HG02852 (cell line): ENCODE results near the gene ADIPOR2.
"Not testable (repeated sequence)": the region's sequence is repeated elsewhere in the genome, so short reads cannot be mapped to it uniquely, and the experiment has no call there.

Experiments used
- ATAC-seq: cut with Tn5 transposase; IDR thresholded peaks from one replicate; pipeline ENCODE4 v1.9.1; 2021; ENCODE audit warnings: mild to moderate bottlenecking, moderate library complexity; ENCODE audit not compliant: unreplicated experiment

ADIPOR2 gene

DNA sequence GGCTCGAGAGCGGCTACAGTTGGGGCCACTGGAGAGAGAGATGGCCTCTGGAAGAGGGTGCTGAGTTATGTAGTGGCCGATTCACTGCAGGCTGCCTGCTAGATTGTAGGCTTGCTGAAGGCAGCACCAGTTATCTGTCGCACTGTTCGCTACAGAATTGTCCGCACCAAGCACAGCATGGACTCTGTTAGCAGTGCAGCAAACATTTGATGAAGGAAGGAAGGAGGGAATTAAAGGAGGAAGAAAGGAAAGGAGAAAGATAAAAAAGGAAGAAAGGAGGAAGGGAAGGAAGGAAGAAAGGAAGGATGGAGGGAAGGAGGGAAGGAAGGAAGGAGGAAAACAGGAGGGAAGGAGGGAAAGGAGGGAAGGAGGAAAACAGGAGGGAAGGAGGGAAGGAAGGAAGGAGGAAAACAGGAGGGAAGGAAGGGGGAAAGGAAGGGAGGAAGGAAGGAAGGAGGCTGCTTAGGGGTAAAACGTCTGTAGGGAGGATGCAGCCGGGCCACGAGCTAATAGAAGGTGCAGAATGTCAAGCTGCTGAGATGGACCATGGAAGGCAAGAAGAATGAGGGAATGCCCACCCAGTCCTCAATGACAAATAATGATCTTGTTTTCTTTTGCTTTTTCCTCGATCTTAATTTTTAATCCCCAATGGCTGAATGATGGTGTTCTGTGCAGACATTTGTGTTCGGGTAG, 27.3 kb upstream of the ADIPOR2 start:
- ATAC-seq = no peak

DNA sequence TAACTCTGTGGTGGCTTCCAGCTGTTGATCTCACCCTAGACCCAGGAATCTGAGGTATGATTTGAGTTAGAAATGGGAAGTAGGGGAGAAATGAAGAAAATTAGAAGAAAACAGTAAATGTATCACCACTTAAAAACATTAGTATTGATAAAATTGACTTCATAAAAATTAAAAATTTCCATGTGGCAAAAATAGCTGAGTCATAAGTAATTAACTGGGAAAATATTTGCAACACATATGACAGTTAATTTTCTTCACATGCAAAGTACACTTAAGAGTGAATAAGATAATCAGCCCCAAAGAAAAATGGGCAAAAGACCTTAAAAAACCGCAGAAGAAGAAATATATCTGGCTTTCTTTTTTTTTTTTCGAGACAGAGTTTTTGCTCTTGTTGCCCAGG, 25.5 kb upstream of the ADIPOR2 start:
- no peak for ATAC-seq

DNA sequence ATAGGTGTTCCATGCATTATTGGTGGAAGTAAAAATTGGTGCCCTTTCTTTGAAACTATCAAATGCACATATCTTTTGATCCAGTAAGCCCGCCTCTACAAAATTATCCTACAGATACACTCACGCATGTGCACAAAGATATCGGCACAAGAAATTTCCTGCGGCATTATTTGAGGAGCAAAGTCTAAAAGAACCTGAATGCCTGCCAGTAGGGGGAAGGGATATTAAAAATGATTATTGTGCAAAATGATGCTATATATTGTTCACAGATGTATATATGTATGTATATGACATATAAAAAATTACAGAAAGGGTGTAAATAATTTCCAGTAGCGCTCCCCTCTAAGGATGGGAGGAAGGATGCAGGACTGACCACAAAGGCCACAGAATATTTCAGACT, 24.7 kb upstream of the ADIPOR2 start:
- no peak for ATAC-seq

DNA sequence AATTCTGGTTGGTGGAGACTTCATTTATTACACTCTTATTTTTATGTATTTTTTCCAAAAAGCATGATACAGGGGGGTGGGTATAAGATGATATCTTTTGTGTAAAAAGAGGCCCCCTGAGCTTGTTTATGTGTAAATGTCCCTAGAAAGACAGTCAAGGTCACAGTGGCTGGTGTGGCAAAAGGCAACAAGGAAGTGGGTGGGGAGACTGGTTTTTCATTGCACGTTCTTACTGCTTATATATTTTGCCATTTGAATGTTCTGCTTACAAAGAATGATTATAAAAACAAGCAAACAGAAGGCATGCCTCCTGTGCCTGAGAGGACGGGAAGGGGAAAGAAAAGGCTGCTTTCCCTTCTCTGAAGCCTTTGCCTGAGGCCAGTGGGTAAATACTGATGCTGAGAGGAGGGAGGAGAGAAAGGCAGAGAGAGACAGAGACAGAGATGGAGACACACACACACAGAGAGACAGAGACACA, 24.1 kb upstream of the ADIPOR2 start:
- ATAC-seq = no peak

DNA sequence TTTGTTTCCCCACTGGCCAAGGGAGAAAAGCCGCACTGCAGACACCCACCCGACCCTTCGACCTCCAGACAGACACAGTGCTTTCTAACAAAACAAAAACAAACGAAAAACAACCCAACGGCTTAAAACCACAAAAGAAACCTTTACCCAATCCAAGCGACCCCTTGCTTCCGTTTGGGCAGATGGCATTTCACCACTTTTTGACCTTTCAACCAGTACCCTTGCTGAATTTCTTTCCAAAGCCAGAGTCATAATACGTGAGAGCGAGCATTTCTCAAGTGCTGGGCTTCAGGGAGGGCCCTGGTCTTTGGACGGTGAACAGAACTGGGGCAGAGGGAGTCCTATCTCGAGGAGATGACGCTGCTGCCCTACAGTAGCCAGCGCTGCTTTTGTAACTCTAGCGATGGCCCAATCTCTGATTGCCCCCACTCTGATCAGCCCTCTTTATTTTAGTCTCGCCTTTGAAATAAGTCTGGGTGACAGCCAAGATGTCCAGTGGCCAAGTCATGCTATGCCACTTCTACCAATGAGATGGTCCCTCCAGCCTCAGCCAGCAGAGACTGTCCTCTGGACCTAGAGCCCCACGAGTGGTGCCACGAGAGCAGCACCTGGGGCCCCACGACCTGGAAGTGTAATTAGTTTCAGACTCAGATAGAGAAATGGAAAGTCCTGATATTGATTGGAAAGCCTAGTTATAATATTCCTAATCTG, 21.9 kb upstream of the ADIPOR2 start:
- ATAC-seq = no peak

DNA sequence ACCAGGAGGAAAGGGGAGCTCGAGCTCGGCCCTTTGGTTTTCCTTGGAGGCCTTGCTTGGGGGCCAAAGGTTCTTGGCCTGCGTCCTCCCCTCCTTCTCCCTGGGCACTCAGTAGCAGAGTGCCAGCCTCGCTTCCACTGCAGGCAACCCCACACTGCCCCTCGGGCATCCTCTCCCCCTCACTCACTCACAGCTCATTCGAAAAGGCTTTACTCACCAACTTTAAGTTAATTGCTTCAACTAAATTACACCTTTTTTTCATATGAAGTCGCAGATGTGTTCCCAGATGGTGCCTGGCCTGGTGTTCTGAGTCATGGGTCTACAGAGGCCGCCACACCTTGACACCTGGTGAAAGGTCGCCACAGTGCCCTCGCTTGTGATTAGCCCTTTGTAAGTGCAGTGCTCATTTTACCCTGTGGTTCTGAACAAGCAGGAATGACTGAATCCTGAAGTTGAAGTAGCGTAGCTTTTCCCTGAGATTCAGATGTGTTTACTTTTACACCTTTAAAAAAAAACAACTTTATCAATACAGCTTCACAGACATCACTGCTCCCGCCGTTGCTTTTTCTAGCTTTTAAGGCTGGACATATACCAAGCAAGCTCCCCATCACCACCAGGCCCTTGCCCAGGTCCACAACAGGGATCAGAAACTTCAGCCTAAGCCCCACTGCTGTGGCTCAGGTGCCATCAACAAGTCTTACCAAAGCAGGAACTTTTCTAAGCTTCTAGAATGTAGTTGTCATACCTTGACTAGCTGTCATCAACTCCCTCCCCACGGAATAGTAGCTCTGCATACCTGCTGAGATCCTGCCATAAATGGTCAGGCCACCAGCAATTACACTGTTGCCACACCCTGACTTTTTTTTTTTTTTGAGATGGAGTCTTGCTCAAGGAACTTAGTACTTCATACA, 20.3 kb upstream of the ADIPOR2 start:
- no peak for ATAC-seq

DNA sequence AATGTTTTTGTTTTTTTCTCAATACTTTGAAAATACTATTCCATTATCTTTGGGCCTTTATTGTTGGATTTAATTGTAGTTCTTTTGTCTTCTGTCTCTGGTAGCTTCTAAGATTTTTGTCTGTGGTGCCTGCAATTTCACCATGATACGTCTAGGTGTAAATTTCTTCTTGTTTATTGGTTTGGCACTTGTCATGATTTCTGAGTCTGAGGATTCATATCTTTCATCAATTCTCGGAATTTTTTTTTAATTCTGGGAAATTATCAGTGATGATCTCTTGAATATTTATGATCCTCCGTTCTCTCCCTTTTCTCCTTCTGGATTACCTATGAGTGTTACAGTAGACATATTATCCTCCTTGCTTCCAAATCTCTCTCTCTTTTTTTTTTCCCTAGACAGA, 14.8 kb upstream of the ADIPOR2 start:
- ATAC-seq = no peak

DNA sequence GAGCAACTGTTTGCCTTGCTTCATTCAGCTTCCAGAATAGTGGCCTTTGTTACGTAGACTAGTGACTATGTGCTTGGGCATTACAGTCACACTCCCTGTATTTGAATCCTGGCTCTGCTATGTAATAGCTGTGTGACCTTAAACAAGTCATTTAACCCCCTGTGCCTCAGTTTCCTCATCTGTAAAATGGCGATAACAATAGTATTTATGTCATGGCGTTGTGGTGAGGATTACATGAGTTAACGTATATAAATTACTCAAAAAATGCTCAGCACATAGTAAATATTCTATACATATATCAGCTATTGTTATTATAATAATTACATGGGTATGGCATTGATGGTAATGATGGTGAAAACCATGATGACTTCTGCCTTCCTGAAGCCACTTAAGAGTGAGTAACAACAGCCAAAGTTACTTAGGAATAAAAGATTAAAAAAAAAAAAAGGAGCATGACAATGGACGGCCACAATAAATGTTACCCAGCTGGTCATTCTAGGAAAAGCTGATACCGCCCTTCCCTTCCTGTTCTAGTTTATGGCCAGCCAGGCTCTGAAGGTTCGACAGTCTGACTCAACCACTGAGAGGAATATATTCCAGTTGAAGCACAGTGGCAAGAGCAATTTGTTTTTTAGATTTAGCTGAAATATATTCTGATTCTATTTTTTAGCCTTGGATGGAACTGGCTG, 9.9 kb upstream of the ADIPOR2 start:
- no peak for ATAC-seq

DNA sequence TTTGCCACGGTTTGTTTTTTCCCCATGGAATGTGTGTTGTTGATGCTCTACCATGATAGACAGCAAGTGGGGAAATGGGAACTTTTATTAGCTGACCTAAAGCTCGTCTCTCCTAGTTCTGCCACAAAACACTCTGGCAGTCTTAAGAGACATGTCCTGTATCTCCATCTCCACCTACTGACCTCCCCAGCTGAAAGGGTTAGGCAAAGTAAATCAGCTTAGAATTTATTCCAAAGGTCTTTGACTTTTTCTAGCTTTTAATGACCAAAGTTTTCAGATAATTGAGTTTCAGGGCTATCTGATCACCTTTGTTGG, 9.4 kb upstream of the ADIPOR2 start:
- no peak for ATAC-seq

DNA sequence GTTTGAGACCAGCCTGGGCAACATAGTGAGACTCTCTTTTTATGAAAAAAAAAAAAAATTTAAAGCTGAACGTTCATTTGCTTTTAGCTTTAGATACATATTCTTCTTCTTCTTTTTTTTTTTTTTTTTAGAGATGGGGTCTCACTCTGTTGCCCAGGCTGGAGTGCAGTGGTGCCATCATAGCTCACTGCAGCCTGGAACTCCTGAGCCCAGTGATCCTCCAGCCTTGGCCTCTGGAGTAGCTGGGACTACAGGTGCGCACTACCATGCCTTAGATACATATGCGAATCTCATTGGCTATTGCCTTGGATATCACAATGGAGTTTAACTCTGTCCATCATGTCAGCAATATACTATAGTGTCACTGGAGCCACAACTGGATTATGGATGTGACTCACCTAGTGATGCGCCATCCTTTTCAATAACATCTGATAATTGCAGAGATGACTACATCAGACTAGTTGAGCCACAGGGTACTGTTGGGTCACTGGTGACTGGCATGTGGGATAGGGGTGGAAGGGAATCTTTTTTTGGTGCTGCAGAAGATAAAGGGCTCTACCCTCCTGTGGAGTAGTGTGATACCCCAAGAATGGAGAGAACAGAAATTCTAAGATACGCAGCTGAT, 2.7 kb upstream of the ADIPOR2 start:
- no peak for ATAC-seq

DNA sequence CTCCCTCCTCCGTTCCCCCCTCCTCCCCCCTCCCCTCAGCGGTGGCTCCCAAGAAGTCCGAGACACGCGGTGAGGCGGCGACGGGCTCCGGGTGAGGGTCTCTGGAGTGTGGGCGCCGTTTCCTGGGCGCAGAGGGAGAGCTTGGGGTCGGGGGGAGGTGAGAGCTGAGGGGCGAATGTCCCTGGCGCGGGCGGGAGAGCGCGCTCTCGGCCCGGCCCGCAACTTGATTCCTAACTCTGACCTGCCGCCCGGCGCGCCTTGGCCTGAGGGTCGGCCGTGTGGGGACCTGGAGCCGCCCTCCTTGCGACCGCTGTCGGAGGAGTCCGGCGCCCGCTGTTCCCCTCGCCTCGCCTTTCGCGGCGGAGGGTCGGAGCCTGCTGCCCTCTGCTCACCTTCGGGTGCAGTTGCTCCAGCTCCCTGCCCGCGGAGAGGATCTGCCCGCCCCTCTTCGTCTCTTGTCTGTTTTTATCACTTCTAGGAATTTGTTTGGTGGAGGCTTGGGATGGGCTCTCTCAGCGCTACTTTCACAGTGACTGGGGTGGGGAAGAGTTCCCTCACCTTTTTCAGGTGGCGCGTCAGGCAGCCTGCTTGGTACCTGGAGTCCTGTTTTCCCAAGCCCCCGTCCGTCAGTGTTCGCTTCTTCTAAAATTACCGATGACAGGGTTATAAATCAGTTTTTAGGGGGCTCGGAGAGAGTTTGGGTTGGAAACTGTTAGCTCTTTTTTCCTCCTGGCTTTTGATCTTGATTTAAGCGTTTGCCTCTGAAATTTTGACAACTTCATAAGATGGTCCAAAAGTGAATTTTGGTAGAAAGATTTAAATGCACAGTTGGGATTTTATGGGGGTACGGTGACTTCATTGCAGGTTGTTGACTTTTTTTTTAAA, 495 bp downstream of the ADIPOR2 start:
- peak; percentile 35 for ATAC-seq

DNA sequence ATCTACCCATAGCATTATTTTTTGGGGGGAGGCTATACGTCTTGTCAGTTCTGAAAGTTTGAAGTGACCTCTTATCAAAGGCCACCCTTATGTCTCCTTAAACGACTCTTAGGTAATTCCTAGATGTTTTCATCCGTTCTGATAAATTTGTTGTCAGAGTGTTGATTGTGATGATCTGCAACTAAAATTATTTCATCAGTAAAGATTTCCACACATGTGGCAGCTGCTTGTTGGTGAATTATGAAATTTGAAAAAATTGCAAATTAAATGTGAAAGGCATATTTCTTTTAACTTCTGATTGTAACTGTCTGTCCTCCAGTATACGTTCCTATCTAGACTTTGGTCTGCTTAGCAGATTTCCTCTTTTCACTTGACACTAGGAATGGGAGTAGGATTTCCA, 1.4 kb downstream of the ADIPOR2 start:
- no peak for ATAC-seq

DNA sequence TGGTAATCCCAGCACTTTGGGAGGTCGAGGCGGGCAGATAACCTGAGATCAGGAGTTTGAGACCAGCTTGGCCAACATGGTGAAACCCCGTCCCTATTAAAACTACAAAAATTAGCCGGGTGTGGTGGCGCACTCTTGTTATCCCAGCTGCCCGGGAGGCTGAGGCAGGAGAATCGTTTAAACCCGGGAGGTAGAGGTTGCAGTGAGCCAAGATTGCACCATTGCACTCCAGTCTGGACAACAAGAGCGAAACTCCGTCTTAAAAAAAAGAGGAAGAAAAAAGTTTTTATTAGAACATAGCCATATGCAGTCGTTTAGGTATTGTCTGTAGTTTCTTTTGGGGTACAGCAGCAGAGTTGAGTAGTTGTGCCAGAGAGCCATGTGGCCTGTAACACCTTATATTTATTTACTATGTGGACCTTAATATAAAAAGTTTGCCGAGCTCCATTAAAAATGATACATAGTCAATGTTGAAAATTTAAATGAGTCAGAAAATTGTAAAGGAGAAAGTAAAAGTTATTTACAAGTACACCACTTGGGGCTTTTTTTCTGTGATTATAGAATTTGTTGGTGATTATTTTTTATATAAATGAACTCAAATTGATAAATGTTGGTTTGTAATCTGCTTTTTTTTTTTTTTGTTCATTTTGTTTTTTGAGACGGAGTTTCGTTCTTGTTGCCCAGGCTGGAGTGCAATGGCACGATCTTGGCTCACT, 2.2 kb downstream of the ADIPOR2 start:
- no peak for ATAC-seq

DNA sequence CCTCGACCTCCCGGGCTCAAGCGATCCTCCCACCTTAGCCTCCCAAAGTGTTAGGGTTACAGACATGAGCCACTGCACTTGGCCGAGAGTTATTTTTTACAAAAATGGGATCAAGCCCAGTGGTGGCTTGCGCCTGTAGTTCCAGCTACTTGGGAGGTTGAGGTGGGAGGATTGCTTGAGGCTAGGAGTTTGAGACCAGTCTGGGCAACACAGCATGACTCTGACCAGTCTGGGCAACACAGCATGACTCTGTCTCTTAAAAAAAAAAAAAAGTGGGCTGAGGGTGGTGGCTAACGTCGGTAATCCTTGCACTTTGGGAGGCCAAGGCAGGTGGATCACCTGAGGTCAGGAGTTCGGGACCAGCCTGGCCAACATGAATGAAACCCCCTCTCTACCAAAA, 4.2 kb downstream of the ADIPOR2 start:
- ATAC-seq = not testable (repeated sequence)

DNA sequence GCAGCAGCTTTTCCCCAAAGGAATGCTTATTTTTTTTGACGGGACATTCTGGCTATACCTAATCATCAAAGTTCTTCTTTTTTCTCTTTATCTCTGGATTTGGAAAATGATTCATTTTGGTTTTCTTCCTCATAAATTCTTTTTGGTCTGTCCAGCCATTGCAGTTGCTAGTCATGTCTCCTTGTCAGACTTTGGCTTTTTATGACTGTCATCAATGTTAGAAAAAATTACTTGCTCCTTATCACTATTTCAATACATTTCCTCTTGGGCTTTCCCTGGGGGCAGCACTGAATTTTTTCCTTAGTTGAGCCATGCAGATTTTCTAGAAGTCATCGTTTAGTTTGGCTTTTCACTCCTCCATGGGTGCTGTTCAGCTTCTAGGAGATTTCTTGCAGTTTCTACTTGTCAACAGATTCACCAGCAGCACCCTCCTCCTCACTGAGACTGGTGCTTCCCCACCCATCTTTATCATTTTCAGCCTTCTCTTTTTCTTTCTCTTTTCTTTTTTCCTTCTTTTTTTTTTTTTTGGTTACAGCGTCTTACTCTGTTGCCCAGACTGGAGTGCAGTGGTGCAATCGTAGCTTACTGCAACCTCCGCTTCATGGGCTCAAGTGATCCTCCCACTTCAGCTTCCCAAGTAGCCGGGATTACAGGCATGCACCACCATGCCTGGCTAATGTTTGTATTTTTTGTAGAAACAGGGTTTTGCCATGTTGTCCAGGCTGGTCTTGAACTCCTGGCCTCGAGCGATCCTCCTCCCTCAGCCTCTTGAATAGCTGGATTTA, 5.2 kb downstream of the ADIPOR2 start:
- ATAC-seq = no peak

DNA sequence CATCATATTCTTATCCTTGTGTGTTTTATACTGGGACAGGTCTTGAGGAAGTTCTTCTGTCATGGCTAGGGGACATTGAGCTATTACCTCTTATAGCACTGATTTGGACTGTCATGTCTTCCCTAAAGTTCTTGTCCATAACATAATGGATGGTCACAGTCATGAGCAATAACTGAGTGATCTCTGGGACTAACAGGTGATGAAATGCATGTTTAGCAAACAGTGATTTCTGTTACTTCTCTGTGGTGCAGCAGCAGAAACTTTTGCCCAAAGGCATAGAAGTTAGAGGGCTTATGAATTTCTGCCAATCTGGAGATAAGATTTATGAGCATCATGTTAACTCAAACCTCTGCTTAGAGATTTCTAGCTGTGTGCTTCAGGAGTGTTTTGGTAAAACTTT, 5.9 kb downstream of the ADIPOR2 start:
- ATAC-seq = no peak

DNA sequence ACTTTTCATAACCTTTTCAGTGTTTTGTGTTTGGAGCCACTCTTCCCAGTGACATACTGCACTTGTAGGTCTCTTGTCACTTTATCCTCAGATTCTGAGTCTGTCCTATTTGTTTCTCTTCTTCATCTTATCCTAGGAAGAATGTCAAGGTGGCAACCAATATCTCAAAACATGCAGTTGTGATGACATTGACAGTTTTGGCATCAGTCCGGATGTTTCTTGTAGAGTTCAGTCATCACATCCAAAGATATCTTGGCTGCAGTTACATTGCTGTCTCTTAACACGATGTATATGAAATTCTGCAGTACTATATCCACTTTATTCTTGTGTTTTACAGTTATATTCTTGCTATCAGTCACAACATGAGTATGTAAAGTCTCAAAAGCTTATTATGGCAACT, 6.4 kb downstream of the ADIPOR2 start:
- ATAC-seq = no peak

DNA sequence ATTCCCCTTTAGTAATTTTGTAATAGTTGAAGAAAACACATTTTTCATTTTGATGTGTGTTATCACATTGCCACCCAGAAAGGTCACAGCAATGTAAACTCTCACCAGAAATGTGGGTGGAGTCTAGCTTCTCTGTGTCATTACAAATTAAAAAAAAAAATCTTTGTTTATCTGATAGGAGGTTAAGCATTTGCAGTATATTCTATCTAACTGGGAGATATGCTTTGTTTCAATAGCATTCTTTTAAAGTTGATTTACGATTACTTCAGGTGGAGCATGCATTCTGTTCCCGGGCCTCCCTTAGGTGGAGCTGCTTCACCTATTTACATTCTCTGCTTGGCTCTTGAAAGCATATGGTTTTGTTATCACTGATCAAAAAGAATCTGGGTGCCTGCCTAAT, 7.8 kb downstream of the ADIPOR2 start:
- ATAC-seq = no peak
